Erythroblast (primary cell): ENCODE results near the gene FOXC2.

Experiments
- GATA1 ChIP-seq: IDR thresholded peaks from 2 replicates; pipeline ENCODE4 v1.6.1; 2011; ENCODE audit warnings: low read depth, mild to moderate bottlenecking, control low read depth, low read length, moderate library complexity
- POLR2A ChIP-seq: IDR thresholded peaks from 2 replicates; pipeline ENCODE4 v1.6.1; 2011; ENCODE audit warnings: mild to moderate bottlenecking, low read length

DNA sequence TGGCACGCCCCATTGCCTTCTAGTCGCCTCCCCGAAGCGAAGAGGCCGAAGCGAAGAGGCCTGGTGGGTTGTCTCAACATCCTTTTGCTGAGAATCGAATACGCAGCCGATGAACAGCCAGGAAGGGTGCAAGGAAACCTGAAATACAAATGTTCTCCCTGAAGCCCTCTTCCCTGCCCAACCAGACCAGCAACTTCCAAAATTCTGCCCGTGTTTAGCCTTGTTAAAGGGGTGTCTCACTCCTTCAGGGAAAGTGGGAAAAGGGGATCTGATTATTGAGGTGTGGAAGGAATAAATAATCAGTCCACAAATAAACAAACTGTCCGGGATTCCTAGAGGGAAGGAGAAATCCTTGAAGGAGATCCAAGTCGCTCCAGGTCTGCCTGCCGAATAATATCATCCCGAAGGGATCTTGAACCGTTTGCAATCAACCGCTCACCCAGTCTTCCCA lies 1.4 kb upstream of the FOXC2 start:
- no peak for TF ChIP-seq POLR2A
- no peak for TF ChIP-seq GATA1
